GM12892 (cell line): ENCODE data around the gene PRRT3.

ENCODE experiments used
- POLR2A ChIP-seq: IDR thresholded peaks from 2 replicates; pipeline ENCODE4 v1.6.1; 2011; ENCODE audit warnings: low read depth, low read length, control low read depth
- POLR2AphosphoS5 ChIP-seq: IDR thresholded peaks from 2 replicates; pipeline ENCODE4 v1.6.1; 2011; ENCODE audit warnings: low read depth, low read length, control low read depth
- TAF1 ChIP-seq: IDR thresholded peaks from 2 replicates; pipeline ENCODE4 v1.6.1; 2011; ENCODE audit warnings: low read depth, mild to moderate bottlenecking, control low read depth, low read length, borderline replicate concordance

- TF ChIP-seq TAF1: no peak
- no peak for TF ChIP-seq POLR2A
- no peak for TF ChIP-seq POLR2AphosphoS5
These were observed 39.8 kb downstream of the PRRT3 start for GRCh38 chr3:9912294-9912935.
